Activated CD4-positive, alpha-beta T cell treated with anti-CD3 and anti-CD28 coated beads for 4 hours (primary cell): ENCODE data around the gene MYCT1.
"Not testable (repeated sequence)": the region's sequence is repeated elsewhere in the genome, so short reads cannot be mapped to it uniquely, and the experiment has no call there.

Experiments
- DNase-seq, 2 donors: peaks; one replicate each; pipeline ENCODE4 v3.0.0-alpha.2; 2020

MYCT1 gene

DNA sequence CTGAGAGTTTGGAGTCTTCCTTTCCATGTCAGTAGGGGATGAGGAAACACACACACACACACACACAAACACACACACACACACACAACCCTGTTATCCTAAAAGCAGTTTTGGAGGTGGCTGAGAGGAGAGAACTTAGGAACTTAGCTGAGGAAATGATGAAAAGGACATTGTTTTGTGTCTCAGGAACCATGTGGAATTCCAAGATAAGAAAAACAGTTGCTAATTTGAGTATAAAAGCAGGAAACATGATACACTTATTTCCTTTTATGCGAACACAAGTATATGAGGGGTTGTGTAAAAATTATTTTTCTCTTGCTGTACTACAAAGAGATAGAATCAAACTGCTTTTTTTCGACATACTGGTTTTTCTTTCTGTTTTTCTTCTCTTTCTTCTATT, at the start of gene MYCT1:
TSS of gene MYCT1 (plus strand) at position 264 of the 400 bp plus-strand sequence. CDS start at position 270, 6 bp downstream.
- DNase-seq = no peak

DNA sequence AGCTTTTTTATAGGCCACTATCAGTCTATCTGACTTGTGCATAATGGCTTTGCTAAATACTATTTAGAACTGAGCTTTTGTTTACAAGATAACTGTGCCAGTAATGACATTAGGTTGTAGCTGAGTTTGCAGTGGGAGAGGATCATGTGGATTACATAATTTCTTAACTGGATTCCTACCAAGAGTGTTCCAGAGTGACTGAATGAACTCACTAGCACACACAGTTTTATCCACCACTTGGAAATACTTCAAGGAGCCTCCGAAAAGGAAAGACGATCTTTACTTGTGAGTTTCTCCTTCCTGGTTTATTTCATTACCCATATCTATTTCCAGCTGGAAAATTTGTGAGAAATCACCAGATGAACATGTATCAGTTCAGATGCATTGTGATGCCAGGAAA, 49.6 kb upstream of the MYCT1 start:
- no peak for DNase-seq

- no peak for DNase-seq
These were observed 45.7 kb upstream of the MYCT1 start for GRCh38 chr6:152651986-152652385.

DNA sequence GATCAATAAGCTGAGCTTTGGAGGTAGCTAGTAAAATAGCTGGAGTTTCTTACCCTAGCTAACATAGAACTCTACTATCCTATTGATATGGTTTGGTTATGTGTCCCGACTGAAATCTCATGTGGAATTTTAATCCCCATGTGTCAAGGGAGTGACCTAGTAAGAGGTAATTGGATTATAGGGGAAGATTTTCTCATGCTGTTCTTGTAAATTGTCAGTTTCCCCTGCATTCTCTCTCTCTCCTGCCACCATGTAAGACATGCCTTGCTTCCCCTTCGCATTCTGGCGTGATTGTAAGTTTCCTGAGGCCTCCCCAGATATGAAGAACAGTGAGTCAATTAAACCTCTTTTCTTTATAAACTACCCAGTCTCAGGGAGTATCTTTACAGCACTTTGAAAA, 35.9 kb upstream of the MYCT1 start:
- DNase-seq = no peak

- no peak for DNase-seq
These were observed 27.8 kb upstream of the MYCT1 start for GRCh38 chr6:152669895-152670294.

GRCh38 chr6:152671171-152671570, 26.5 kb upstream of the MYCT1 start:
- DNase-seq = no peak

DNA sequence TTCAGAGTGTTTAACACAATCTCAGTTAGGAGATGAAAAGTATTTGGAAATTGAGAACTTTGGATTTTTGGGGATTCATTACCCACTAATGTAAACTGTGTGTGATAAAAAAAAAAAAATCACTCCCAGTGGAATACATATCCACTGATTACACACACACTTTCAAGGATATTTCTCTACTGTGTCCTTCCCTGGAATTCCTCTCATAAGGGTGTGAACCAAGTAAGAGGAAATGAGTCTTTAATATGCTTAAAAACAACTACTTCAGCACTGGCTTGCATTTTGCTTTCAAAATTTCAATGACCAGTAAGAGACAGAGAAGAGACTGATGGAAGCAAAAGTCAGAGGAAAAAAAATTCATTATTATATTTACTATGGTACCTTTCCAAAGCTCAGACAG, 24.5 kb upstream of the MYCT1 start:
- DNase-seq = no peak

GRCh38 chr6:152680151-152680550, 17.5 kb upstream of the MYCT1 start:
- DNase-seq = no peak

- DNase-seq = no peak
These were observed 16.7 kb upstream of the MYCT1 start for GRCh38 chr6:152680879-152681517.

- no peak for DNase-seq
These were observed 15.6 kb upstream of the MYCT1 start for GRCh38 chr6:152682141-152682540.

DNA sequence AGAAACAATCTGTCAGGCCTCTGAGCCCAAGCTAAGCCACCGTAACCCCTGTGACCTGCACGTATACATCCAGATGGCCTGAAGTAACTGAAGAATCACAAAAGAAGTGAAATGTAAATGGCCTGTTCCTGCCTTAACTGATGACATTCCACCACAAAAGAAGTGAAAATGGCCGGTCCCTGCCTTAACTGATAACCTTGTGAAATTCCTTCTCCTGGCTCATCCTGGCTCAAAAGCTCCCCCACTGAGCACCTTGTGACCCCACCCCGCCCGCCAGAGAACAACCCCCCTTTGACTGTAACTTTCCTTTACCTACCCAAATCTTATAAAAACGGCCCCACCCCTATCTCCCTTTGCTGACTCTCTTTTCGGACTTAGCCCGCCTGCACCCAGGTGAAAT, 14.8 kb upstream of the MYCT1 start:
- not testable (repeated sequence) for DNase-seq

DNA sequence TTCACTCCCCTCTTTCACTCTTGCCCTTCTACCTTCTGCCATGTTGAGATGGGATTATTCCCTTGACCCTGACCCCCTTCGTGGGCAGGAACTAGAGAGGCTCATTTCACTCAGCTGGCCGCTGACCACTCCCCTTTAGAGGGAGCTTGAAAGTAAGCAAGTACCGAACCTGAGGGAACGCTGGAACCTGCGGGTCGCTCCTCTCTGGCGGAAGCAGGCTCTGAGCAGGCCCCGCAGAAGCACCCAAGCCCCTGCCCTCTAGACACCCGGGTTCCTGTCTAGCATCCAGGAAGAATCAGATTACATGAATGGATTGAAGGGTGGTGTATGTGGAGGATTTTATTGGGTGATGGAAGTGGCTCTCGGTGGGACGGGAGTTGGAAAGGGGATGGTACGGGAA, 11.9 kb upstream of the MYCT1 start:
- DNase-seq = no peak

GRCh38 chr6:152695372-152696045, 2.2 kb upstream of the MYCT1 start:
- DNase-seq = no peak

DNA sequence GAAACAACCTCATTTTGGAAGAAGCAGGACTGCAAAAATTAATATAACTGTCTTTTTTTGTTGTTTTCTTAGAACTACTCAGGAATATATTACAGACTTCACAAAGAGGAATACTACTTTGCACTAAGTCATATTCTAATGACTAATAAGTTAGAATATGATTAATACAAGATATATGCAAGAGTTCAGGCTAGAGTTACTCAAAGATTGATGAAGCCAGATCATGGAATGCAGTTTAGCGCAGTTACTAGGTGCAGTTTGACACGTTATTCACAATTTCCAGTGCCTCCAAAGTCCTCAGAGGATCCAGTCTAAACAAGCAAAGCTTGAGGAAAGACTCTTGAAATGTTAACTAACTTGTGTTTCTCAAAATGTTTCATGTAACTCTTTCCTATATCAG, 1.2 kb upstream of the MYCT1 start:
- no peak for DNase-seq

DNA sequence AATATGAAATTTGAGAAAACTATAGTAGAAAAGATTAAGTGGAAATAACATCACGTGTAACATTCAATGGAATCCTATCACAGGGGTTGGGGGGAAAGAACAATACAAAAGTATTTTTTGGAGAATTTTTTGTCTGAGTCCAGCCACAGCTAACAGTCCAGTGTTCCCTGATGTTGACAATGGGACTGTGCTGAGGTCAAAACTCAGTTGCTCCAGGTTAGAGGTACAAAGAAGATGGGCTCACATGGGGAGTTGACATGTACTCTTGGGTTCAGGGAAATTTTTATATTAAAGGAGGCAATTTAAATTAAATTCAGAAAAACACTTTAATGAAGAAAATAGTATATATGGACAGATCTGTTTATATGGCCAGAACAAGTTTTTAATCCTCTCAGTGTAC, 995 bp downstream of the MYCT1 start:
- no peak for DNase-seq

GRCh38 chr6:152700427-152700826, 2.7 kb downstream of the MYCT1 start:
- no peak for DNase-seq

DNA sequence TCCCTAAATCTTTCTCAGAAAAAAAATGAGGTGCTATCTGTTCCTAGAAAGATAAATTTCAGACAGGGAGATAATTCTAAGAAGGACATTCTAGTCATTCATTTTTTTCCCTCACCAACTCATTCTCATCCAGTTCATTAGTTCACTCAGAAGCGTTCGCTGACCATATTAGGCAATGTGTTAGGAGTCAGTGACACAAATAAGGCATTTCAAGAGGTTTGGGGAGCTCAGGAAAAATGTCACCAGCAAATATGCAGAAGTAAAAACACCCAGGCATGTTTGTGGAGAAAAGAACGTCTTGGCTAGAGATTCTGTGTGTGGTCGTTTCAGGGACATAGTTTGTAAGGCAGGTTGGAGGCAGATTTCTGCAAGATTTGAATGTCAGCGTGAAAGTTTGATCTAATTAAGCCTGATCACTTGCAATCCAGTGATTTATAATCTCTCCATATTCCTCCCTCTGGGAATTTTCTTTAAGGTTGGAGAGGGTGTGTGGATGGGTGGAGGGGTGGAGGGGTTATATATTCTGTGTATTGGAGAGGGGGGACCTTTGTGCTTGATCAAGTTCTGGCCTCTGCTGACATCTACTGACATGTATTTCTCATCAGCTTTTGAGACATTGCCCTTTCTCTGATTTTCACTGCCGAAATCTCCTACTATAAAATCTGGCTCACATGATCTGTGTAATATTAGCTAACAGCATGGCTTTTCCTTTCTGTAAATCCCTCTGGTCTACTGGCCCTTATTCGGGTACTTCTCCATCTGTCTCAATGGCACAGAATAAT, 3.6 kb downstream of the MYCT1 start:
- no peak for DNase-seq

GRCh38 chr6:152701863-152702401, 4.2 kb downstream of the MYCT1 start:
- no peak for DNase-seq

- DNase-seq = not testable (repeated sequence)
These were observed 6.1 kb downstream of the MYCT1 start for GRCh38 chr6:152703750-152704149.

GRCh38 chr6:152705327-152705726, 7.6 kb downstream of the MYCT1 start:
- DNase-seq = no peak

DNA sequence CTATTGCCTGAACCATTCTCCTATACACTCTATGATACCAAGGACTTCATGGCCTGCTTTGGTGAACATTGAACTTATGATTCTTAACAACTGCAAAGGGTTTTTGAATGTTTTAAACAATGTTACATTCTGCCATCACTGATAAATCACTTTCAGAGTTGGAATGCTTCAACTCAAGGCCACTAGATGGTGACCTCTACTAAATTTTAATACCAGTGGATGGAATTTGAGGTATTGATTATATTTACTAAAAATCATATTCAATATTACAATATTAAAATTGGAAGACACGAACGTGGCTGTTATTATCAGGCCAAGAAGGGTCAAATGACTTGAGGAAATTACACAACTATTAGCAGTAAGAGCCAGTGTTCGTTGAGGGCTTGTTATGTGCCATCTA, 18.6 kb downstream of the MYCT1 start:
- no peak for DNase-seq

GRCh38 chr6:152720974-152721373, 23.3 kb downstream of the MYCT1 start:
- no peak for DNase-seq

DNA sequence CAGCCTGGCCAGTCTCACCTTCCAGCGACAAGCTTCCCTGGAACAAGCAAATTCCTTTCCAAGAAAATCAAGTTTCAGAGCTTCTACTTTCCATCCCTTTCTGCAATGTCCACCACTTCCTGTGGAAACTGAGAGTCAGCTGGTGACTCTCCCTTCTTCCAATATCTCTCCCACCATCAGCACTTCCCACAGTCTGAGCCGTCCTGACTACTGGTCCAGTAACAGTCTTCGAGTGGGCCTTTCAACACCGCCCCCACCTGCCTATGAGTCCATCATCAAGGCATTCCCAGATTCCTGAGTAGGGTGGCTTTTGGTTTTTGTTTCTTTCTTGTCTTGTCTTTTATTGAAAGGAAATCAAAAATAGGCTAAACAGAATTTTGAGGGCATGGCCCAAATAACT, 24.3 kb downstream of the MYCT1 start:
- no peak for DNase-seq

DNA sequence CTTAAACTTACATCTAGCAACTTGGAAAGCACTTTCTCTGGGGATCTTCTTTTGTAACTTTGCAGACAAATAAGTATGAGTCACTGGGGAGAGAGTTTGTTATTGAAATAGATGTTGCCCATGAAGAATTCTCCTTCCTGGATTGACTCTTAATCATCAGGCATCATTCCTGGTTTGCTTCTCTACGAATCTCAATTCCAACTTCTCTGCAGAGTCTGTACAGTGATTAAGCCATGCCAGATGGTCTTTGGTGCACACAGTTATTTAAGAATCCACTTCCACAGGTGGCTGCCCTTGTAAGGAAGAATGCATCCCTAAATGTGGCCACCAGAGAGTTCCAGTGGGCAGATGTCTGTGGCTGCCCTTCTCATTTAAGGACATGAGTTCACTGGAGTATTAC, 25.7 kb downstream of the MYCT1 start:
- DNase-seq = no peak
